GM18505 (cell line): ENCODE measurements around the gene NAE1.

Experiments used
- ATAC-seq: cut with Tn5 transposase; IDR thresholded peaks from one replicate; pipeline ENCODE4 v1.9.1; 2021; ENCODE audit not compliant: unreplicated experiment
- POLR2A ChIP-seq: IDR thresholded peaks from 4 replicates; pipeline ENCODE4 v1.6.1; 2011; ENCODE audit warnings: borderline replicate concordance; ENCODE audit not compliant: insufficient read depth, insufficient read length; ENCODE audit errors: extremely low read depth

NAE1 gene

GRCh38 chr16:66858740-66859396 is 28.1 kb upstream of the NAE1 start:
- no peak for ATAC-seq
- TF ChIP-seq POLR2A: no peak

- no peak for TF ChIP-seq POLR2A
- no peak for ATAC-seq
These were observed 26.7 kb upstream of the NAE1 start for GRCh38 chr16:66857437-66857836.

- TF ChIP-seq POLR2A: no peak
- no peak for ATAC-seq
These were observed 26.0 kb upstream of the NAE1 start for GRCh38 chr16:66856801-66857200.

- no peak for ATAC-seq
- no peak for TF ChIP-seq POLR2A
These were observed 25.5 kb upstream of the NAE1 start for GRCh38 chr16:66856184-66856730.

- no peak for ATAC-seq
- no peak for TF ChIP-seq POLR2A
These were observed 22.7 kb upstream of the NAE1 start for GRCh38 chr16:66853261-66854139.

GRCh38 chr16:66851166-66851964 is 20.6 kb upstream of the NAE1 start:
- ATAC-seq: no peak
- TF ChIP-seq POLR2A: no peak

- no peak for TF ChIP-seq POLR2A
- no peak for ATAC-seq
These were observed 19.5 kb upstream of the NAE1 start for GRCh38 chr16:66850115-66850815.

GRCh38 chr16:66849549-66849948 is 18.8 kb upstream of the NAE1 start:
- TF ChIP-seq POLR2A: no peak
- ATAC-seq: no peak

GRCh38 chr16:66849021-66849420 is 18.2 kb upstream of the NAE1 start:
- TF ChIP-seq POLR2A: no peak
- no peak for ATAC-seq

GRCh38 chr16:66848172-66848571 is 17.4 kb upstream of the NAE1 start:
- TF ChIP-seq POLR2A: no peak
- no peak for ATAC-seq

GRCh38 chr16:66847533-66848067 is 16.8 kb upstream of the NAE1 start:
- TF ChIP-seq POLR2A: no peak
- ATAC-seq: no peak

- no peak for ATAC-seq
- no peak for TF ChIP-seq POLR2A
These were observed 16.1 kb upstream of the NAE1 start for GRCh38 chr16:66846831-66847230.
